HG03439 (cell line): Measurements from ENCODE around the gene RNF39.
"Not testable (repeated sequence)": the region's sequence is repeated elsewhere in the genome, so short reads cannot be mapped to it uniquely, and the experiment has no call there.

Experiments
- ATAC-seq: cut with Tn5 transposase; IDR thresholded peaks from one replicate; pipeline ENCODE4 v1.9.1; 2021; ENCODE audit warnings: mild to moderate bottlenecking, moderate library complexity; ENCODE audit not compliant: unreplicated experiment

The RNF39 gene

DNA sequence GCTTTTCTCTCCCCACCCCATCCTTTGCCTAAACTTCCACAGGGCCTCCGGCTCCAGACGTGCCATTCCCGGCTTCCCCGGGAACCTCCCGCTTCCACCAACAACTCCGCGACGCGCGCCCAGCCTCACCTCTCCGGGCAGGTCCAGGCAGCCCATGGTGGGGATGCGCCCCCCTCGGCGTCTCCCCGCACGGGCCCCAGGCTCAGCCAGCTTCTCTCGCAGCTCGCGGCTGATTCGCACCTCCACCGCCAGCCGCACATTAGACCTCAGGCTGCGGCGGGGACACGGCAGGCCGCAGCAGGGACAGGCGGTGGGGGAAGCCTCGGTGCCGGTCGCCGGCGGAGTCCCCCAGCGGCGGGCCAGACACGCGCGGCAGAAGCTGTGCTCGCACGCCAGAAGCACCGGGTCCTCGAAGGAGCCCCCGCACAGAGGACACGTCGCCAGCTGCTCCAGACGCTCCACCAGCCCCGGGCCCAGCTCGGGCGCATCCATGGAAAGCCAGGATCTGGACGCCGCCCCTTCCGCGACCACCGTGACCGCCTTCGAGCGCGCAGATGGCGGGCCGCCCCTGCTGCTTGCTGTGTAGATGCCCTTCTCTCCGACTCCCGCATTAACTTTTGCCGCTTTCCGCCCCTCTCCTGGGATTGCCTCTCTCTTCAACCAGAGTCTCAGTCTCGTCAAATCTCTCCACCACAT, at the start of gene RNF39:
TSS of gene RNF39 (minus strand) at position 676 of the 696 bp plus-strand sequence. CDS start at position 492, 184 bp downstream.
- ATAC-seq, result no peak

GRCh38 chr6:30122515-30122914, 46.9 kb upstream of the RNF39 start:
- no peak for ATAC-seq

DNA sequence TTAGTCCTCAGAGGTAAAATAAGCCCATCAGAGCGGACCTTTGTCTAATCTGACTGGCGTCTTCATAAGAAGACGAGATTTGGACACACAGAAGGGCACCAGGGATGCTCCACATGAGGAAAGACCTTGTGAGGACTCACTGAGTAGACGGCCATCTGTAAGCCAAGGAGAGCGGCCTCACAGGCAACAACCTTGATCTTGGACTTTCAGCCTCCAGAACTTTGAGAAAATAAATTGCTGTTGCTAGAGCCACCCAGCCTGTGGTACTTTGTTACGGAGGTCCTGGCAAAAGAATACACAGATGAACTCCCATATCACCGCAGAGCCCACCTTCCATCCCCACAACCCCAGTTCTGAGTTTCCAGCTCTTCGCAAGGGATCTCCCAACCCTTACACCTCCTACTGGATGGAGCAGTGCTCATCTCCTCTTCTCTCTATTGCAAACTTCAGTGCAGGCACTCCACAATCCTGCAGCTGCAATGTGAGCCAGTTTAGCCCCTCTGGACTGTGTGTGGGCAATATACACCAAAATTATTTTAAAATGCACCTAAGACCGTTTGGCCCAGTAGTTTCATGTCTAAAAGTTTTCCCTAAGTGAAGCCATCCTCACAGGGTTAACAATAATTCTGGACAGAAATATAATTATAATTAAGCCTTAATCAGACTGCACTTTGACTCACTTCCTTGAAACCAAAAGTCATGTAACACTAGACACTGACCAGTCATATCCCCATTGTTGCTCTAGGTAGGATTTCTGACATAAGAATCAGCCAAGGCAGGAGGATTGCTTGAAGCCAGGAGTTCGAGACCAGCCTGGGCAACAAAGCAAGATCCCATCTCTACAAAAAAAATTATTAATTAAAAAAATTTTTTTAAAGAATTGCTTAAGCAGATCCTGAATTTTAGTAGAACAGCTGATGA, 46.1 kb upstream of the RNF39 start:
- ATAC-seq, result no peak

DNA sequence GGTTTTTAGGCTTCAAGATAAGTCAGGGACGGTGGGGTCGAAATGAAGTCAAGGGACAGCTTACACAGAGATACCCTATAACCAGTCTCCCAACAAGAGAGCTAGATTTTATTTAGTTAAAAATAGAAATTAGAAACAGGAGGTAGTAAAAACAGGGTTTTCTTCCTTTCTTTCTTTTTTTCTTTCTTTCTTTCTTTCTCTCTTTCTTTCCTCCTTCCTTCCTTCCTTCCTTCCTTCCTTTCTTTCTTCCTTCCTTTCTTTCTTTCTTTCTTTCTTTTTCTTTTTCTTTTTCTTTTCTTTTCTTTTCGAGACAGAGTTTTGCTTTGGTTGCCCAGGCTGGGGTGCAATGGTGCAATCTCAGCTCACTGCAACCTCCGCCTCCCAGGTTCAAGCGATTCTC, 43.1 kb upstream of the RNF39 start:
- not testable (repeated sequence) for ATAC-seq

GRCh38 chr6:30116724-30117123, 41.2 kb upstream of the RNF39 start:
- no peak for ATAC-seq

DNA sequence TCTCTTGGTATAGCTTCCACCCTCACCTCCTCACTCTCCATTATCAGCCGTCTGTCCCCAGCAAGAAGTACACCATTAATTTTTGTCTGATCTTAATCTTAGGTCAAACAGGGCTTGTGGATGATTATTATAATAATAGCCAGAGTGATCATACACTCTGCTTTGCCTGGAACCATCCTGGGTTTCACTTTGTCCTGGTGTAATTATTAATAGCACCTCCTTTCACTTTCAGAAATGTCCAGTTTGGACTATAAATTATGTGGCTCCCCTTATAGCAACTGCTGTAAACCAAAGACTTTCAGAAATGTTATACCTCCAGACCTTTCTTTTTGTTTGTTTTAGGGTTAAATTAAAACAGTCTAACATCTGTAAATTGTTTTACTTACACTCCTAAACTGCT, 38.3 kb upstream of the RNF39 start:
- ATAC-seq, result no peak

GRCh38 chr6:30113003-30113759, 37.6 kb upstream of the RNF39 start, which contains the start of gene TRIM31:
TSS of gene TRIM31 (minus strand) at chr6:30113090. CDS start at chr6:30112805, 285 bp downstream.
- peak; percentile 59 for ATAC-seq

- no peak for ATAC-seq
Measured at GRCh38 chr6:30112402-30112994, 36.9 kb upstream of the RNF39 start.

GRCh38 chr6:30111266-30111856, 35.8 kb upstream of the RNF39 start:
- ATAC-seq, result no peak

DNA sequence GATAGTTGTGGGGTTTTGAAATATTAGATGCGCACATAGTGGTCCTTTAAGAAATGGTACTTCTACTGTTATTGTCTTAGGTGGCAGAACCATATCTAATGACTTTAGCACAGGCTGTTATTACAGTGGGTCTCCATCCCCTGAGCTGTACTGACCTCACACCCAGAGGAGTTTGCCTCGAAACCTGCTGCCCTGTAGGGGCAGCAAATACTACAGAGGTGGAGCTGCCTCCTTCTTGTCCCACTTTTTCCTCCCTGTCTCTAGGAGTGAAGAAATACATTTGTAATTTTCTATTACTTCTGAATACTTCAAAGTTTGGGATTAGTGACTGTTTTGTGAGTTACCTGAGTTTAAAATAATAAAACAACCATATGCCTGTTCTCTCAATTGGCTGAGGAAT, 29.1 kb upstream of the RNF39 start:
- no peak for ATAC-seq

DNA sequence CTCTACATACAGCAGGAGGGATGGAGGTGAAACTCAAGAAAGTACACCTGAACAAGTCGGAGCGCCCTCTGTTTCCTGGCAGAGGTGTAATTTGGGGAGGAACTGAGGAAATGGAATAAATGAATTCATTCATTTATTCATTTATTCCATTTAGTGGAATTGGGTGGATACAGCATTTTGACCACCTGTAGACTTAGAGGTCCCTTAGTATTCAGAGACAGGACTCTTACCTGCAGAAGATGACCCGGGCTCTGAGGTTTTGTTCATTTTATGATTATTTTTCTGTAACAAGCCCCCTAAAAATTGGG, 28.3 kb upstream of the RNF39 start:
- no peak for ATAC-seq

DNA sequence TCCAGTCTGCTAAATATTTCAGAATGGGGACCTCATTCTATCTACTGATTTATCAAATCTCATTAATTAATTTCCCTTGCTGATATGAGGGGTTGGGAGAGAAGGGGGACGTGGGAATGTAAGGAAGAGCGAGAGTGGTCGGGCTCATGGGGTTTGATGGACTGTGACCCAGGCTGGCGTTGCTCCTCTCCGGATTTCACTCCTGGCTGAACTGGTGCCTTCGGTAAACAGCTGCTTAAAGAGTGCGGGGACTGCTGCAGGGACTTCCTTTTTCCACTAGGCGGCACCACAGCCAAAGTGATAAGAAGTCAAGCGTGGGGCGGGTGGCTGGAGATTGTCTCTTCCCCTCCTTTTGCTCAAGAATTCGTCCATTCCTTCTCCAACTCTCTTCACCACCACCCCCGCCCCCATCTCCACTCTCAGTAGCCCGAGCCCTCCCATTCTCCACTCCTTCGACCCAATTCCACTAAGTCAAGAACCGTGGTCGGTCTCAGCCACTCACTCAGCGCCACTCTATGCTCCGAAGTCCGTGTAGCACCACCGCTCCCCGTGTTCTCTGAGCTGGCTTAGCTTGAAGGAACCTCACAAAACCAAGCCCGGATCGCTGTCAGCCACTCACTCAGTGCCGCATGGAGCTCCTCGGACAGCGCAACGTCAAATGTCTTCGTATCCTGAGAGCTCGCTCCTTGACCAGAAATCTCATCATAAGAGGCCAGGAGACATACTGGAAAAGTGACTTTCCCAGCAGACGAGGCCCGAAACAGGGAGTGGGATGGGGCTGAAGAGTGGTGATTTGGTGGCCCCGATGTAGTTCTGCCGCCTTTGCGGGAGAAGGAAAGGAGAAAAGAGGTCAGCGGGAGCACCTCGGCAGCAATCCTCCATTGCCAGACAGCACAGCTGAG, 27.7 kb upstream of the RNF39 start:
- ATAC-seq, result peak; percentile 62

DNA sequence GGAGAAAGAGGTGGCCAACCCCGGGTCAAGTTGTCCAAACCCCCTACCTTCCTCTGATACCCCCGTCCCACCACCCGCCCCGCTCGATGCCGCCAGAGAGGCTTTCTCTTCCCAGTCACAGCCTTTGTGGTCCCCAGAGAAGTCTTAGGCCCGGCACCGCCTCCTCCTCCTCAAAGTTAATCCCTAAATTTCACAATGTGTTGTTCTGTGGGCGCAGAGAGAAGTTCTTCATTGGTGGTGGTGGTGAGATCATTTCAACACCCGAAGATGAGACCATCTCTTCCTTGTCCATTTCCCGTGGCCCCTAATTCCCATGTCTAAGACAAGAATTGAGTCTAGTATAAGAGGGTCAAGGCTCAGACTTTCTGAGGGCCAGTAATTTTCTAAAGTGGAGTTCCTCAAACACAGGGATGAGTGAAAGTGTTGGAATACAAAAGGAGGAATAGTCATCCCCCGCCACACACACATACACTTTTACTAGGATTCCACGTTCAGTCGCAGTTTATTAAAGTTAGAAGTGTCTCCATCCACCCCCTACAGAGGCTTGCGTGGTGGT, 26.9 kb upstream of the RNF39 start:
- no peak for ATAC-seq

GRCh38 chr6:30101444-30102413, 26.2 kb upstream of the RNF39 start:
- ATAC-seq, result peak; percentile 71

GRCh38 chr6:30100585-30101443, 25.2 kb upstream of the RNF39 start:
- no peak for ATAC-seq

DNA sequence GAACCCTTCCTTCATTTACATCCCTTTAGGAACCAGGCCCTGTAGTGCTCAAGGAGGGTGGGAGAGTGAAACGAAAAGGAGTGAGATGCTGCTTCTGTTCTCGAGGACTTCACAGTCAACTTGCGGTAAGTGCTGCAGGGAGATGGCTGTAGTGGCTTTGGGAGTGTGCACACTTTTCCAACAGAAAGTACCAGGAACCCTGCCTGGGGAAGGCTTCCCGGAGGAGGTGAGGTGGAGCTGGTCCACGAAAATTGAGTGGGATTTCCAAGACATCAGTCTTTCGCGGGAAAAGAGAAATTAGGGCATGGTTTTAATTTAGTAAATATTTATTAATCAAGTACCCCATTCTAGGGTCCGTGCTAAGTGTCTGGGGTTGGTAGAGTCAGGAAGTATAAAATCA, 24.6 kb upstream of the RNF39 start:
- ATAC-seq, result no peak
